HG03432 (cell line): Measurements from ENCODE around the gene TBCD.

Experiments used
- ATAC-seq: cut with Tn5 transposase; IDR thresholded peaks from one replicate; pipeline ENCODE4 v1.9.1; 2021; ENCODE audit warnings: mild to moderate bottlenecking, moderate library complexity; ENCODE audit not compliant: unreplicated experiment

Gene TBCD

GRCh38 chr17:82751571-82752370 lies at the start of gene TBCD:
TSS of gene TBCD (plus strand) at chr17:82752065. CDS start at chr17:82752194, 129 bp downstream.
- ATAC-seq, result peak; percentile 74

GRCh38 chr17:82702231-82702927 lies 49.5 kb upstream of the TBCD start:
- ATAC-seq, result no peak

- no peak for ATAC-seq
Measured at GRCh38 chr17:82703036-82703745, 48.7 kb upstream of the TBCD start.

GRCh38 chr17:82703935-82704865 lies 47.7 kb upstream of the TBCD start:
- no peak for ATAC-seq

- no peak for ATAC-seq
Measured at GRCh38 chr17:82704886-82705285, 47.0 kb upstream of the TBCD start.

GRCh38 chr17:82705756-82706155 lies 46.1 kb upstream of the TBCD start:
- ATAC-seq, result no peak

GRCh38 chr17:82709024-82709675 lies 42.7 kb upstream of the TBCD start:
- ATAC-seq, result no peak

- no peak for ATAC-seq
Measured at GRCh38 chr17:82709676-82710498, 42.0 kb upstream of the TBCD start.

GRCh38 chr17:82710499-82711232 lies 41.2 kb upstream of the TBCD start:
- no peak for ATAC-seq

GRCh38 chr17:82713071-82713723 lies 38.7 kb upstream of the TBCD start:
- no peak for ATAC-seq

- ATAC-seq, result peak; percentile 75
Measured at GRCh38 chr17:82716203-82717010, 35.5 kb upstream of the TBCD start, which contains the start of gene FN3KRP. TSS of gene FN3KRP (plus strand) at chr17:82716706. CDS start at chr17:82716756, 50 bp downstream.

GRCh38 chr17:82718986-82719685 lies 32.7 kb upstream of the TBCD start:
- ATAC-seq, result no peak

- no peak for ATAC-seq
Measured at GRCh38 chr17:82720204-82720603, 31.7 kb upstream of the TBCD start.

GRCh38 chr17:82722341-82723013 lies 29.4 kb upstream of the TBCD start:
- ATAC-seq, result no peak

GRCh38 chr17:82723169-82723807 lies 28.6 kb upstream of the TBCD start:
- ATAC-seq, result no peak
